GM19238 (cell line): ENCODE data around the gene MCF2L.
"Not testable (repeated sequence)": the region's sequence is repeated elsewhere in the genome, so short reads cannot be mapped to it uniquely, and the experiment has no call there.

Experiments used
- DNase-seq: peaks from one replicate; pipeline ENCODE4 v3.0.0; 2011; ENCODE audit warnings: low spot score; ENCODE audit not compliant: insufficient read length

MCF2L gene, protein sequence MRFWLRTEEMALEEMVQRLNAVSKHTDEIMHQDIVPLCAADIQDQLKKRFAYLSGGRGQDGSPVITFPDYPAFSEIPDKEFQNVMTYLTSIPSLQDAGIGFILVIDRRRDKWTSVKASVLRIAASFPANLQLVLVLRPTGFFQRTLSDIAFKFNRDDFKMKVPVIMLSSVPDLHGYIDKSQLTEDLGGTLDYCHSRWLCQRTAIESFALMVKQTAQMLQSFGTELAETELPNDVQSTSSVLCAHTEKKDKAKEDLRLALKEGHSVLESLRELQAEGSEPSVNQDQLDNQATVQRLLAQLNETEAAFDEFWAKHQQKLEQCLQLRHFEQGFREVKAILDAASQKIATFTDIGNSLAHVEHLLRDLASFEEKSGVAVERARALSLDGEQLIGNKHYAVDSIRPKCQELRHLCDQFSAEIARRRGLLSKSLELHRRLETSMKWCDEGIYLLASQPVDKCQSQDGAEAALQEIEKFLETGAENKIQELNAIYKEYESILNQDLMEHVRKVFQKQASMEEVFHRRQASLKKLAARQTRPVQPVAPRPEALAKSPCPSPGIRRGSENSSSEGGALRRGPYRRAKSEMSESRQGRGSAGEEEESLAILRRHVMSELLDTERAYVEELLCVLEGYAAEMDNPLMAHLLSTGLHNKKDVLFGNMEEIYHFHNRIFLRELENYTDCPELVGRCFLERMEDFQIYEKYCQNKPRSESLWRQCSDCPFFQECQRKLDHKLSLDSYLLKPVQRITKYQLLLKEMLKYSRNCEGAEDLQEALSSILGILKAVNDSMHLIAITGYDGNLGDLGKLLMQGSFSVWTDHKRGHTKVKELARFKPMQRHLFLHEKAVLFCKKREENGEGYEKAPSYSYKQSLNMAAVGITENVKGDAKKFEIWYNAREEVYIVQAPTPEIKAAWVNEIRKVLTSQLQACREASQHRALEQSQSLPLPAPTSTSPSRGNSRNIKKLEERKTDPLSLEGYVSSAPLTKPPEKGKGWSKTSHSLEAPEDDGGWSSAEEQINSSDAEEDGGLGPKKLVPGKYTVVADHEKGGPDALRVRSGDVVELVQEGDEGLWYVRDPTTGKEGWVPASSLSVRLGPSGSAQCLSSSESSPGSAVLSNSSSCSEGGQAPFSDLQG

DNA sequence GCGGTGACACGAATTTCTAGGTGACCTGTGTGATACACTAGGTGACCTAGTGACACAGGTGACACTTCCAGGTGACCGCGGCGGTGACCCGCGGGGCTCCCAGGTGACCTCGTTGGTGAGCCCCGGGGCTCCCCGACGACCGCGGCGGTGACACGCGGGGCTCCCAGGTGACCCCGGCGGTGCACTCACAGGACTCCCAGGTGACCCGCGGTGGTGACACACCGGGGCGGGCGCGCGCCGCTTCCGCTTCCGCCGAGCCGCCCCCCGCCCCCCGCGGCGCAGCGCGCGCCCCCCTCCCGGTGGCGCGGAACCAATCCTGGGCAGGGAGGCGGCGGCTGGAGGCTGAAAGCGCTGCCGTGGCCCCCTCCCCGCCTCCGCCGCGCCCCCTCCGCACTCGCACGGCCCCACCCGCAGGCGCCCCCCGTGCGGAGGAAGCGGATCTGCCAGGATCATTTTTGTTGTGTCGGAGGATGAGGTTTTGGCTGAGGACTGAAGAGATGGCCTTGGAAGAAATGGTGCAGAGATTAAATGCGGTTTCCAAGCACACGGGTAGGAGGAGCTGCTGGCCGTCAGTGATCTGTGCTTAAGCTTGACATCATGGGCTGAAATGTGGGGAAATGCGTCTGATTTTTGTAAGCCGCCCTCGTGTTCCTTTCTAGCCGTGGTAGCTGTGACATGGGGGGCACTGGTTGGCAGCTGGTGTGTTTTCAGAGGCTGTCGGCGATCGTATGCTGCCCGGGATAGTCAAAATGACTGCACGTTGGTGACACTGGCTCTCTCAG, at the start of gene MCF2L:
Gene MCF2L (plus strand): TSS at position 305 of the 782 bp plus-strand sequence. CDS start 166 bp downstream, at position 471.
- peak; percentile 29 for DNase-seq

DNA sequence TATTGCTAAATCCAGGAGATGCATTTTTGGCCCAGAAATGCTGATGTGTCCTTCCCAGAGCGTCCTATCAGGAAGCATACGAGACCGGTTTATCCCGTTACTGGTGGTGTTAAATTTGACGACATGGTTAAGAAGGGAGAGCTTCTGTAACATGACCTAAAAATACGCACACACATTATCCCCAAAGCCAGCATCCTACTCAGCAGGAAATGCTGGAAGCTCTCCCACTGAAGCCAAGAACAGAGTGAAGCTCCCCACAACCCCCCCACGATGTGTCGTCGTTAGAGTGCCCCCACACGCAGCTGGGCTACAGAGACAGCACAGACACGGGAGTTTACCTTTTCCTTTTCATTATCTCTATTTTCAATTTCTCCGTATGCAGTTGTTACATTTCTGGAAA, 45.1 kb upstream of the MCF2L start:
- no peak for DNase-seq

DNA sequence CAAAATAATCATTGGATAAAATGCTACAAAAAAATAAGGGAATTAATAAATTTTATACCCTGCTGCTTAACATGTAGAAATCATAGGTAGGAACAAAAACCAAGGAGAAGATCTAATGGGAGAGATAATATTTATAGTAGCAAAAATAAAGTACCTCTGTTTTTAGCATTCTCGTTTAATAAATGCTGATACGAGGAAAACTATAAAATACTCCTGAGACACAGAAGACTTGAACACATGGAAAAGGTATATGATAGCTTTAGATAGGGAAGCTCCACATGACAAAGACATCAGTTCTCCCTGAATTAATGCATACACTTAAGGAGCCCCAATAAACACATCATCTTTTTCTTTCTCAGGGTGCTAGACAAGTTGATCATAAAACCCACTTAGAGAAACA, 44.6 kb upstream of the MCF2L start:
- no peak for DNase-seq

DNA sequence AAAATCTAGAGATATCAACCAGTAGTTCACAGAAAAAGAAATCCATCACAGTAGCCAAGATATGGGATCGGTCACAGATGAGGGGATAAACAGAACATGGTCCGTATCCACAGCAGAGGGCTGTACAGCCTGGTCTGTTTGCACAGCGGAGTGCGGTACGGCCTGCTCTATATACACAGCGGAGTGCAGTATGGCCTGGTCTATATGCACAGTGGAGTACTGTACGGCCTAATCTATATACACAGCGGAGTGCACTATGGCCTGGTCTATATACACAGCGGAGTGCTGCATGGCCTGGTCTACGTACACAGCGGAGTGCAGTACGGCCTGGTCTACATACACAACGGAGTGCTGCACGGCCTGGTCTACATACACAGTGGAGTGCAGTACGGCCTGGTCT, 43.0 kb upstream of the MCF2L start:
- DNase-seq: no peak

DNA sequence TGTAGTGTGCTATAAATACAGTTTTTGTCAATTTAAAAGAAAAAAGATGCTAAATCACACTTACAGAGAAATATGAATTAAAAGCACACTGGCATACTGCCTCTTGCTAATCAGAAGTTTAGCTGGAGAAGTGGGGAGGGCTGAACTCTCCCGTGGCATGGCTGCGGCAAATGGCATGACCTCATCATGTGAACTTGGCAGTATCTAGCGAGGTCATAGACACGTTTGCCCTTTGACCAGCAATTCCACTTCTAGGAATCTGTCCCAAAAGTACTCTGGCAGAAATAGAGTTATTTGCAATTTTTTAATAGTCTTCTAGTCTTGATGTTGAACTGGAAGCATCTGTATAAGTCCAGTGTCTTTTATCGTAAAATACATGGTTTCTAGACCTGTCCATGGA, 42.0 kb upstream of the MCF2L start:
- DNase-seq: no peak

DNA sequence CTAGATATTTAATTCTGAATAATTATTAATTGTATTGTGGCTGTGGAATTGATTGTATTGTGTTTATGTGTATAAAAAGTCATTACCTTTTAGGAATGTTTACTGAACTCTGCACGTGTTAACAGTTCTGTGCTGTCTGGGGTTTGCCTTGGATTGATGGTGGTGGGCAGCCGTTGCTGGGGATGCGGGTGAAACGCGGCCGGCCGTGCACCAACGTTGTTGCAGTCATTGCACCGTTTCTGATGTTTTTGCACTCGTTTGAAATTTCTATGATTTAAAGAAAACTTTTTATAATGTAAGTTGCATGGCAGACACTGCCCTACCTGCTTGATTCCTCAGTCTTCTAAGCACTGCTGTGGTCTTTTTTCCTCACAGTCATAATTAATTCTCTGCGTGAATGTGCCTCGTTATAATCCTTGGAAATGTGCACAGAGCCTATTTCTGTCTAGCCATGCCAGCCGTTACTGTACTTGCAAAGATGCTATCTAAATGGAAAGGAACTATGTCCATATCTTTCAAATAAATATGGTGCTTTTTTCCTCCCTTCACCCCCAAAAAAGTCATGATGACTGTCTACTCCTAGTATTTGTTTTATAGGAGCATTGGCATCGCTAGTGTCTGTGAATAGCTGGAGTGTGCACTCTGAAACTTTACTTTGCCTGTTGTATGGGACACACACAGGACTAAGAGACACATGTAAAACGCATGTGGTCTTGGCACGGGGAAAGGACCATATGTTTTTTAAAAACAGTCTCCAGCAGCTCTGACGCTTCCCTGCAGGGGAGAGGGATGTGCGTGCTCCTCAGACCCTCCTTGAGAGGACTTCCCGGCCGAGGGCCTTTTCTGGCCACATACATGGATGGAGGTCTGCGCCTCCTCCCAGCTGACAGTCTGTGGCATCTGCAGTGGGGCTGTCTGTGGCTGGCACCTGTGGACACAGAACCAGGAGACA, 40.7 kb upstream of the MCF2L start:
- no peak for DNase-seq

DNA sequence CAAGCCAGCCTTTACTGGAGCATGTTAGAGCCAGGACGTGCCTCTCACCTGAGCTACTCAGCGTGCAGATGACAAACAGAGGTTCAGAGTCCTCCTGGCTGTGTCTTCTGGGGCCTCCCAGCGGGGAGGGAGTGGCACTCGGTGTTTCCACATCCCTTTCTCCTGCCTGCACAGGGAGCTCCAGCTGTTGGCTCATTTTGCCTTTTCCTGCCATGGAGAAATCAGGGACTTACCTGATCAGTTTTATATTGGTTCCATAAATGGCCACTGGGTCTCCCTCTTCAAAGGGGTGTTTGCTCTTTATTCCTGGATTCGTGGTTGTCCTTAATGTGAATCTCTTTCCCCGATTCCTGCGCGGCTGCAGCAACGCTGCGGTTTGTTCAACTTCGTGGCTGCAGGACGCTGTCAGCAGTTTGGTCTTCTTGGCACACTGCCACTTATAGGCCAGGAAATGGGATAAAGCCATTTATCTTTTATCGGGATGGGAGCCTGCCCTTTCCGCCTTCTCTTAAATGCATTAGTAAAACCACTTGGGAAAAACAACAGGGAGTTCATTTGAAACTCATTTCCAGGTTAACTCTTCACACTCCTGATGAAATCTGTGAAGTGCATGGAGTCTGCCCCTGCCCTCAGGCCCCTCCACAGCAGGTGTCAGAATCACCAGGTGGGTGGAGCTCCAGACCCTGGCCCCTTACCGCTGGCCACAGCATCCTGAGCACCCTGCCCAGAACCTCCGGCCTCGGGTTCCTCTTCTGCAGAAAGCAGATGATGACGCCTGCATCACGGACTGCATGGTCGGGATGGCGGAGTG, 39.8 kb upstream of the MCF2L start:
- no peak for DNase-seq

DNA sequence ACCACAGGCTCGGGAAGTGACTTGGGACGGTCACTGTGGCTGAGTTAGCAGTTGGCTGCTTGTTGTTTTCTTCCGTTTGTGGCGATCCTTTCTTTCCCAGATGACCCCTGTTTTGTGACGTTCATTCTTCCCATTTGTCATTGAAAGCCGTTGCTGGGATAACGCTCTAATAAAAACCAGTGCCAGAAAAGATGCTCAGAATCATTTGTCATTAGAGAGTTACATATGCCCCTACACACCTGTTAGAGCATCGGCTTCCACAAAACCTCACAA, 39.3 kb upstream of the MCF2L start:
- DNase-seq: no peak

DNA sequence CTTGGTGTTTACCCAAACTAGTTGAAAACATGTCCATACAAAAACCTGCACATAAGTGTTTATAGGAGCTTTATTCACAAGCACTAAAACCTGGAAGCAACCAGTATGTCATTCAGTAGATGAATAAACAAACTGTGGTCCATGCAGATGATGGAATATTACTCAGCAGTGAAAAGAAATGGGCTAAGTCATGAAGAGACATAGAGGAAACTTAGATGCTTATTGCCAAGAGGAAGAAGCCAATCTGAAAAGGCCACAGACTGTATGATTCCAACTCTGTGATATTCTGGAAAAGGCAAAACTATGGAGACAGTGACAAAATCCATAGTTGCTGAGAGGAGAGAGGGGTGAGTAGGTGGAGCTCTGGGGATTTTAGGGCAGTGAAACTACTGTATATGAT, 38.8 kb upstream of the MCF2L start:
- no peak for DNase-seq

DNA sequence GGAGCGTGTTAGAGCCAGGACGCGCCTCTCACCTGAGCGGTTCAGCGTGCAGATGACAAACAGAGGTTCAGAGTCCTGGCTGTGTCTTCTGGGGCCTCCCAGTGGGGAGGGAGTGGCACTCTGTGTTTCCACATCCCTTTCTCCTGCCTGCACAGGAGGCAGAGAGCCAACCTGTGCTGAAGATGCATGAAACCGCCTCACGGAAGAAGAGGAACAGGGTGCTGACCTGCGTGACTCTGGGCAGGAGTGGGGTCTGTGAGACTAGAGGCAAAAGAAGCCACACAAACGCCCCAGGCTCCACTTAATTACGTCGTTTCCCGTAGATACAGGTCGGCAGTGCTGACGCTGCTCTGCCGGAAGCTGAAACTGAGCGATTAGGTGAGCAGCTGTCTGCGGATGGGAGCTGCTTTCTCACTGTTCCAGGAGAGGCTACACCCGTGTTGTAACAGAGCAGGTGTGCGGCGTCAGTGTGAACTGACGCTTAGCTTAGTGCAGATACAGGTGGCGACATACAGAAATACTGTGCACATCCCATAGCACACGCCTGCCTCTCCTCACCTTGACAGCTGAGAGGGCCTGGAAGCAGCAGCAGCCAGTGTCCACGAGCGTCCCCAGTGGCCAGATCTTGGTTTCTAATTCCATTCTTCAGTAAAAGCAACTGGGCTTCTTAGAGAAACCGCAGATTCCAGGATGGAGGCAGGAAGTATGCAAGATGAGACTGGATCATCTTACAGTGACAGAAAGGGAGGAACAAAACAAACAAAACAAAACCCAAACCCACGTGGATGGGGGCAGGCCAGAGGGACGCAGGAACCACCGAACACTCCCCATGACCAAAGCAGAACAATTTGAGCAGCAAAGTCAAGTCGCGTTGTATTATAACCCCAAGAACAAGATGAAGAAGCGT, 37.7 kb upstream of the MCF2L start:
- DNase-seq: peak; percentile 55

DNA sequence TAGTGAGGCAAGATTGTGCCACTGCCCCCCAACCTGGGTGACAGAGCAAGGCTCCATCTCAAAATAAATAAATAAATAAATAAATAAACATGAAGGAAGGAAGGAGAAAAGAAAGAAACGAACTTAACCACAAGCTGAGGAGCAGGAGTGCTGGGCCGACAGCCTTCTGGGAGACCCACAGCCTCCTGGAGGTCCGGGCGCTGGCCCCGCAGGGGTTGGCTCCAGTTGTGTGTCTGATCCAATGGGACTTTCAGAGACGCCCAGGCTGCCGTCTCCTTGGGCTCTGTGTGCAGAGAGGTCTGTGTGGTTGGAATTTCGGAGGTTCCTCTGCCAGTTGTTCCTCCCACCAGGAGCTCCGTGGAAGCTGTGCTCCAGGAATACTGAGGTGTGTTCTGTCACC, 36.0 kb upstream of the MCF2L start:
- DNase-seq: no peak

DNA sequence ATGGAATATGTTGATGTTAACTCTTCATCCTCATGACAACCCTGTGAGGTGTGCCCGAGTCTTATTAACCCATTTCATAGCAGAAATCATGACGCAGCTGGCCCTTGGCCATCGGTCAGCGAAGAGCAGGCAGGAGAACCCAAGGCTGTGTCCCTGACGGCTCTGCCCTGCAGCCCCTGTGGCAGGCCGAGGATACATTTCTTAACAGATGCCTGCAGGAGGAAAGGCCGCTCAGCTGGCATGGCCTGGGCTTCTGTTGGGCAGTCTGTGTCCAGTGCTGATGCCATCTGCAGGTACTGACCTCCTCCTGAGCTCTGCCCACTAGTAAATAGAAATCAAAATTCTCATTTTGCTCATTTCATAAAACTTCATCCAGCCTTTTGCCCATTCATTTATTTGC, 35.4 kb upstream of the MCF2L start:
- DNase-seq: no peak

DNA sequence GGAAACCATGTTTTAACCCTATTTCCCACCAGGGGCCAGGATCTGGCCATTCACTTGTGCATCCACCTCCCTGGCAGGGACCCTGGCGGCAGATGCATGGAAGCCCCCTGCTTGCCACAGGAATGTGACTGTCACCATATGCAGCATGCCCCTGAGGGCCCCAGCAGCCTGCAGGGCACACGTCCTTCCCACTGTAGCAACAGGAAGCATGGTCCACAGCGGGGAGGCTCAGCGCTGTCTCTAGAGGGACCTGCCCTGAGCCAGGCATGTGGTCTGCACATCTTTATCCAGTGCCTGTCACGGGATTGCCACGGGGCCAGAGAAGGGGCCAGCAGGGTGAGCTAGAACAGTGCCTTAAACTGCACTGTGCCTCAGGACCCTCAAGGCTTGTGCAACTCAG, 34.9 kb upstream of the MCF2L start:
- DNase-seq: no peak

DNA sequence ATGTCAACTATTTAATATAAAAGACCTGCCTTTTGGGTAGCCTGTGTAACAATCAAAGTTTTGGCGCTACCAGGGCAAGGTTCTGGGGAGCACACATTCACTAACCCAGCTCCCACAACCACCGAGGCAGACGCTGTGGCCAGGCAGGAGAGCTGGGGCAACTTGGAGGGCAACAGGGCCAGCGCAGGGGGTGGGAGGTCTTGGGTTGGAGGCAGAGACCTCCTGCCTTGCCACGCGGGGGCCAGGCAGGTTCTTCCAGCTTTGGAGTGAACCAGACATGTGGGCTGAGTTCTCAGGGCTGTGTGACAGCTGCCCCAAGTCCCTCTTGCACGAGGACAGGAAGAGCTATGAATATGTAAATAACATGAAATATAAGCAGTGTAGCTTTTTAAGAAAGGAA, 30.3 kb upstream of the MCF2L start:
- DNase-seq: no peak

DNA sequence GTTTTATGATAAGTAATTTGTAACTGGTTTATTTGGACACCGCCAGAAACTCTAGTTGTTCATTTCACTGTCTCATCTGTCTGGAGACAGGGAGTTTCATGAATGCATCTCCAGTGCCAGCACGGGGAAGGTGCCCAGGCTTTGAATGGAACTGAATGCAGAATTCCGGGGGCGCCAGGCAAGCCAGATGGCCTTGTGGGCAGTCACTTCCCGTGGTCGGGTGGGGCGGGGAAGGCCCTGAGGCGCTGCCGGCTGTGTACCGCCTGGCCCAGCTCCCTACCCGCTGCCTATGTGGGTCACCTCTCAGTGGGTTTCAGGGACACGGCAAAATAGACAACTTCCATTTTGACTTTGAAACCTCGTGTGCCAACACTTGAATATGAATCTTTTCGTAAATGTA, 28.8 kb upstream of the MCF2L start:
- DNase-seq: no peak

DNA sequence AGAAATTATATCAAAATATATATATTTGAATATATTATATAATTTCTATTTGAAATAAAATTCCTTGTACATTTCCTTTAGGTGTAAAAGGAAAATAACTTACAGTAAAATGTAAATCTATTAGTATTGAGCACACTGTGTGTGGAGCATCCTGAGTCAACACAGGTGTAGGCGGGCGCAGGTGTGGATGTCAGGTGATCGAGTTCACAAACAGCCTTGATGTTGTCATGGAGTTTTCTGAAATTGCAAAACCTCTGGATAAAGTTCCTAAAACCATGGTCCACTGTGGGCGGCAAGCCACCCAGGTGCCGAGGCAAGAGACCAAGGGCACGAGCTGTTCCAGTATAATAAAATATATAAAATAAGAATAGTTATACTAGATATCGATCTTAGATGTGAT, 27.7 kb upstream of the MCF2L start:
- no peak for DNase-seq

DNA sequence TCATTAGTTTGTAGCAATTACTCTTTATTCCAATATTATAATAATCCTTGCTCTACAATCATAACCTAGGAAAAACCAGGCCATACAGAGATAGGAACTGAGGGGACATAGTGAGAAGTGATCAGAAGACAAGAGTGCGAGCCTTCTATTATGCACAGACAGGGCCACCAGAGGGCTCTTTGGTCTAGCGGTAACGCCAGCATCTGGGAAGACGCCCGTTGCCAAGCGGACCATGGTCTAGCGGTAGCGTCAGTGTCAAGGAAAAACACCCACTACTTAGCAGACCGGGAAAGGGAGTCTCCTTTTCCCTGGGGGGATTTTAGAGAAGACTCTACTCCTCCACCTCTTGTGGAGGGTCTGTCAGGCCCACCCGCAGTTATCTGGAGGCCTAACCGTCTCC, 27.2 kb upstream of the MCF2L start:
- not testable (repeated sequence) for DNase-seq

DNA sequence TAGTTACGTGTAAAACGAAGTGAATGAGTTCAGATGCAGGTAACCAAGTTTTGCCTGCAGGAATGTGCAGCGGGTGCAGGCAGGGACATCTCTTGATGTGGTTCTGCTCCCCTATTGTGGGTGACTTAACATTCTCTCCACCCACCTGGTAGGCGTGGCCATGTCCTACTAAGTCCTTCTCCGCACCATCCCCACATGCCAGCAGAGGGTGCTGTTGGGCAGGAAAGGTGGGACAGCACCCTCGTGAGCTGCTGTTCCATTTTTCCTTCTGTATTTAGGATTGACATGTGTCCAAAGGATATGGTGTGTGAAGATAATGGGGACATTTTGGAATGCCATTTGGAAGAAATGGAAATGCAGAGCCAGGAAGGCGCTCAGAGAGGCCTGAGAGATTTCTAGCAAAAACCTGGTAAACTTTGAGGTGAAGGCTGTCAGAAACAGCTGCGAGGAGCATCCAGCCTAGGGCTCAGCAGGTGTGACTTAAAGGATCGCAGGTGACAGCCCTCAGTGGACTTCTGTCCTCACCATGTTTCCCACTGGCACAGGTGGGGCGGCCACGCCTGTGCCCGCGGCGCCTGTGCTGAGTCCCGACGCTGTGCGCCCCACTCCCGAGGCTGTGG, 26.2 kb upstream of the MCF2L start:
- peak; percentile 89 for DNase-seq
